Body of pancreas (tissue), 4 donors: ENCODE data around the gene BCL2L15.

ENCODE experiments used
- CTCF ChIP-seq, 7 experiments: fragments of 450-650 bp in 4 of 7; fragments of 200-600 bp in 3 of 7; sonication (generic) in 3 of 7; IDR thresholded peaks; one replicate each; pipeline ENCODE4 v1.5.1; 2016 to 2019; ENCODE audit warnings: antibody characterized with exemption in 7 of 7
- POLR2A ChIP-seq, 3 donors: fragments of 450-650 bp; IDR thresholded peaks; one replicate each; pipeline ENCODE4 v1.6.1; 2016; ENCODE audit warnings: antibody characterized with exemption in 3 of 3, mild to moderate bottlenecking in 2 of 3

- TF ChIP-seq CTCF (IDR thresholded peaks at IDR 0.05) (no peak), POLR2A (IDR thresholded peaks at IDR 0.05) (no peak)
These were observed 26.7 kb upstream of the BCL2L15 start for GRCh38 chr1:113913887-113914664.
